ACHN (cell line): ENCODE measurements around the gene RBM17.

Source experiments
- DNase-seq: peaks from one replicate; pipeline ENCODE4 v3.0.0-alpha.2; 2015
- in situ Hi-C: cut with HindIII; loops from 2 replicates; pipeline ENCODE4 v1.10.0; 2017; ENCODE audit warnings: low sequenced_read_pairs, low pct_ligation_motif_present, low pct_unique_long_range_greater_than_20kb

The RBM17 gene

DNA sequence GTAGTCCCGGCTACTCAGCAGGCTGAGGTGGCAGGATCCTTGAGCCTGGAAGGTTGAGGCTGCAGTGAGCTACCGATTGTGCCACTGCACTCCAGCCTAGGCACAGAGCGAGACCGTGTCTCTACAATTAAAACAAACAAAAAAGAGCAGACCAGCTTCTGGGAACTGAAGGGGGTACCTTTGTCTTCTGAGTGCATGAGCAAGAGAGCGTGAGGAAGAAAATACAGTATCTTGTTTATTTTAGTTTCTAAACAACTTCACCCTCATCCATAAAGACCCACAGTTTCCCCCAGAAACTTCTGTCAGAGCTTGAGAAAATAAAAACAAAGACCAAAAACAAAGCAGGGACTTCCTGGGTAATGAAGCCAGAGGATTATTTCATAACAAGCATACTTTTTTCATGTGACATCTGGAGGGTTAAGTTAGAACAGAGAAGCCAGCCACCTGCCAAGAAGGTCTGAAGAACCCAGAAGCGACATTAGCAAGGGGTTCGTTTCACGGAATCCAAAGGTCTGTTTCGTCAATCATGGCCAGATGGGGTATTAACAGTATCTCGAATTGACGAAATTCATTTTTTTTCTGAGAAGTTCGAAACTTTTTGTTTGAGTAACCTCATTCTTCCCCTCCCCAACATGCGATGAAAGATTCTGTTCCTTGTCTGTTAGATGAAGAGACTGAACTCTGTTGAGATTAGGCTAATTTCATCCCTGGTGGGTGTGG, 16.5 kb upstream of the RBM17 start:
- in situ Hi-C loops, result no loop called here
- no peak for DNase-seq

DNA sequence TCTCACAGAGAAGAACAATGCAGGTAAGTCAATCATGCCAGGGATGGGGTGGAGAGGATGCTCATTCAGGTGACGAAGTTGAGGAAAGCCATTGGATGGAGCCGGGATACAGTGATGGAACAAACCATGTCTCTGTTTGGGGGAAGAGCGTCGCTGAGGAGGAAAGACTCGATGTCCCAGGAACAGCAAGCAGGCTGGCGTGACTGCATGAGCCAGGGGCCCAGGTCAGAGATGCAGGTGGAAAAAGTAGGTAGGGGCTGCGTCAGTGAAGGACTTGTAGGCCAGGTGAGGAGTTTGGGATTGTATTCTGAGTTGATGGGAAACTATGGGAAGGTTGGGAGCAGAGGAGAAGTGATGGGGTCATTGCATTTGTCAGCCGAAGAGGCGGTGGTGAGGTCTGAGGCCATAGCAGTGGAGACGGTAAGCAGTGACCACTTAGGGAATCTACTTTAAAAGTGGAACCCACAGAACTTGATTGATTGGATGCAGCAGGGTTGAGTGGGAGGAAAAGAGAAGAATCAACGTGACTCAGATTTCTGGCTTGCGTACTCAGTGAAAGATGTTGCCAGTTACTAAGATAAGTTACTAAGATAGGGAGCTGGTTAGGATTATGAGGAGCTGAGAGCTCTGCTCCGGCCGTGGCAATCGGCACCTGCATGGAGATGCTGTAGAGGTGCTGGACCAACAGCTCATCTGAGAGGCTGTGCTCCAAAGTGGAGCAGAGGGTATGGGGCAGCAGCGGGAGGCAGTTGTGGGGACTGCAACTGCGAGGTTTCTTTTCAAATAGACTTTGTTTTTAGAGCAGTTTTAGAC, 14.1 kb upstream of the RBM17 start:
- DNase-seq, result no peak
- in situ Hi-C loops, result no loop called here

DNA sequence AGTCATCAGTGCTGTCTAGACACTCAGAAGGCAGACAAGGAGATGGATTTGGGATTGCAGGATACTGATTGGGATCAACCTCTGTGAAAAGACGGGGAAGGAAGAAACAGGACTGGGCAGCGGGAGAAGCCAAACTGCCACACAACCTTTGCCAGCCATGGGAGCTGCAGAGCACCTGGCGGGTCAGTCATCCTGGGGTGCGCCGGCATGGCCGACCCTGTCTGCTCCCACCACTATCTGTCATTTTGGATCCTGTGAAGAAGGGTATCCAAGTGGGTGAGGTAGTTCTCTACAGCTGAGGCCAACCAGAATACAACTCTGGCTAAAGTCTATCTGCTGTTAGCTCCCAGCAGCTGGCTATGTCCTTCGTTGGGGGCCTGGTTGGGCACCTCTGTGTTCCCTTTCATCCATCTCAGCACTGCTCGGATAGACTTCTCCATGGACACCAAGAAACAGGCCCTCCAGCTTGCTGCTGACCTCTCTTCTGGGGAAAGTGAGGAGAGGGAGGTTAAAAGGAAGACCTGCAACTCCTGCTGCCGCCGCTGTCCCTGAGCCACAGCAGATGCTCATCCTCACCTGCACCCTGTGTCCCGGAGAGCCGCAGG, 11.7 kb upstream of the RBM17 start:
- in situ Hi-C loops, result no loop called here

DNA sequence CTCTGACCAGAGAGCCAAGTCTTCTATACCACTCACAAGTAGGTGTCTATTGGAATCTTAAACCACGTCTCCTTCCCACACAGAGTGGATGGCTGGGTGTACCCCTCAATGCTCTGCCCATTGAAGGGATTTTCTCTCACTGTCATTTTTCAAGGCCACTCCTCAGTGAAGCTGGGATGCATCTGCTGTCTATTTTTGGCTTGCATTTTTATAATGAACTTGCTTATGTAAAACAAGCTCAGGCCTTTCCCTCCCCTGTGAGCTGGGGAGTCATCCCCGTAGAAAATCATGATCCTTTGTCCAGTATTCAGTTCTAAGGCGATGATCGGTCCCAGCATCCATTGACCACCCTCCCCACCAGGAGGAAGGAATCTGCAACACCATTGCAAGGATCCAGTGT, 9.8 kb upstream of the RBM17 start:
- no peak for DNase-seq
- in situ Hi-C loops, result no loop called here

More for the DNA sequence above, 11.7 kb upstream of the RBM17 start:
- no peak for DNase-seq

DNA sequence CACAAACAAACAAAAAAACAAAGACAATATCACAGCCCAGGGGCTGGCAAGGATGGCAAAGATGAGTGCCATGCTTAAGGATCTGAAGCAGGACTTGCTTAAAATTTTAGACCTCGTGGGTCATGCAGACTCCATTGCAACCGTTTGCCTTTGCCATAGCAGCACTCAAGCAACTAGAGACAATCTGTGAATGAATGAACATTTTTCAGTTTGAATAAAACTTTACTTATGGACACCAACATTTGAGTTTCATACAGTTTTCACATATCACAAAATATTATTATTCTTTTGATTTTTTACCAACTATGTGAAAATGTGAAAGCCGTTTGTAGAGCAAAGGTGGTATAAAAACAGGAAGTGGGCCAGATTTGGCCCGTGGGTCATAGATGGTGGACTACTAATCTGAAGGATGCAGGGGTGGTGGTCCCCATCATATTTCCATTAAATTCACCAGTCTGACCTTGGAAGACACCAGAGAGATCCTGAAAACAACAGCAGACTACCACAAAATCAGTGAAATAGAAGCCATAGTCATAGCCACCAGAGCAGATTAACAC, 8.3 kb upstream of the RBM17 start:
- in situ Hi-C loops, result no loop called here
- DNase-seq, result no peak

DNA sequence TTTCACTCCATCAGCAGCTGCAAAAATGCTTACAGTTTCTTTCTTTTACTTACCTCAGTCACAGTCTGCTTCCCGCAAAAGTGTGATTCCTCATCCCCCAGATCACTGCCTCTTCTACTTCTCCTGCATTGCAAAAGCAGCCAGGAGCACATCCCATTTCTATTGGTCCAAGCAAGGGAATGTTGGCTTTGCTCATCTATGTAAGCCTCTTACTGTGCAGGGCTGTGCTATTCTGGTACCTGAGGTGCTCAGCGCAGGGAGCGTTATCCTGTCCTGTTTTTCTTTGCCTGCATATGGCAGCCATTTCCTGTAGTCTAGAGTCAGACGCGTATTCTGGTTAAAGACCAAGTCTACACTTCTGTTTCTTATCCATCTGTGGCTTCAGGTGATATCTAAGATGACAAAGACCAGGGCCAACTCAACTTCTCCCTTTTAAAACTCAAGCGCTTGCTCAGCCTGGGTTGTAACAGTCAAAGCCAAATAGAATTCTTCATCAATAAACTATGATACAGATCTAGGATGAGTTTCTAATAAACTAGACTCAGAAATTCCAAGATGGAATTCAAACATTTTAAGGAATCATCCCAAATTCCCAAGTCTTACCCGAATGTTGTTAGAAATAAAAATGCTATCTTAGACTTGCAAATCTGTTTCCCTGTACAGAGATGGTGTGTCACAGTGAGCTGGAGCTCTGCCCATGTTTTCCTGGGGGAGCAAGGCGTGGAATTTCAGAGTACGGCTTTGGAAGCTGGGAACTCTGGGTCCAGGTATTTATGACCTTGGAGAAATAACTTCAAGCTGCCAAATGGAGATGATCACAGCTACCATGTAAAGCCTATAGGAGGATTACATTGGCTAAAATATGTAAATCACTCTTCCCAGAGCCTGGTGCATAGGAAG, 6.1 kb upstream of the RBM17 start:
- in situ Hi-C loops, result no loop called here

DNA sequence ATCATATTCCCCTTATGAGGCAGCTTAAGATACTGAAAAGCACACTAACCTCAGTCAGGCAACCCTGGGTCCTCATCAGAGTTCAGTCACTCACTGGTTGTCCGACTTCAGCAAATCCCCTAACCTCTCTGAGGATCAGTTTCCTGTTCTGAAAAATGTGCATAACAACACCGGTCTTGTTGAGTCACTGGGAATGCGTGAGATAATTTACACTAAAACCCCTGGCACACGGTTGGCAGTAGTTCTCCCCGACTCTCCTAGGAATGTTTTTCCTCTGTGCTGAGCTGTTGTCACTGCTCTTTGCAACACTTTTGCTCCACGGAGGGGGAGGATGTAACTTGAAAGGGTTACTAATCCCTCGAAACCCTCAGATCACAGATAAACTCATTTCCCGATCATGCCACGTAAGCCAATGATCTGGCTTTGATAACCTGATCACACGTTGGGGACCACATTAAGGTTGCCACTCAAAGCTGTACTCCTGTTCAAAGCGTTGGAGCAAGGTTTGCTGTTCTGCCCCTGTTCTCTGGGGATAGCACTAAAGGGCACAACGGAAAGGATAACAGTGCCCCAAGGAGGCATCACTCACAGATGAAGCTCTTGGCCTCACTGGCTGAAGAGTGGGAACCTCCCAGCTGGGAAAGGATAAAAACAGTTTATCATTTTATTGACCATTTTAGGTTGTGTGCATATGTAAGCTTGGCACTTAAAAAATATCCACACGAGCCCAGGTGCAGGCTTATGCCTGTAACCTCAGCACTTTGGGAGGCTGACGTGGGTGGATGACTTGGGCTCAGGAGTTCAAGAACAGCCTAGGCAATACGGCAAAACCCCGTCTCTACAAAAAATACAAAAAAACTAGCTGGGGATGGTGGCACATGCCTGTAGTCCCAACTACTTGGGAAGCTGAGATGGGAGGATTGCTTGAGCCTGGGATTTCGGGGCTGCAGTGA, 5.0 kb upstream of the RBM17 start:
- in situ Hi-C loops, result no loop called here
- DNase-seq, result no peak

More for the DNA sequence above, 6.1 kb upstream of the RBM17 start:
- DNase-seq, result no peak

DNA sequence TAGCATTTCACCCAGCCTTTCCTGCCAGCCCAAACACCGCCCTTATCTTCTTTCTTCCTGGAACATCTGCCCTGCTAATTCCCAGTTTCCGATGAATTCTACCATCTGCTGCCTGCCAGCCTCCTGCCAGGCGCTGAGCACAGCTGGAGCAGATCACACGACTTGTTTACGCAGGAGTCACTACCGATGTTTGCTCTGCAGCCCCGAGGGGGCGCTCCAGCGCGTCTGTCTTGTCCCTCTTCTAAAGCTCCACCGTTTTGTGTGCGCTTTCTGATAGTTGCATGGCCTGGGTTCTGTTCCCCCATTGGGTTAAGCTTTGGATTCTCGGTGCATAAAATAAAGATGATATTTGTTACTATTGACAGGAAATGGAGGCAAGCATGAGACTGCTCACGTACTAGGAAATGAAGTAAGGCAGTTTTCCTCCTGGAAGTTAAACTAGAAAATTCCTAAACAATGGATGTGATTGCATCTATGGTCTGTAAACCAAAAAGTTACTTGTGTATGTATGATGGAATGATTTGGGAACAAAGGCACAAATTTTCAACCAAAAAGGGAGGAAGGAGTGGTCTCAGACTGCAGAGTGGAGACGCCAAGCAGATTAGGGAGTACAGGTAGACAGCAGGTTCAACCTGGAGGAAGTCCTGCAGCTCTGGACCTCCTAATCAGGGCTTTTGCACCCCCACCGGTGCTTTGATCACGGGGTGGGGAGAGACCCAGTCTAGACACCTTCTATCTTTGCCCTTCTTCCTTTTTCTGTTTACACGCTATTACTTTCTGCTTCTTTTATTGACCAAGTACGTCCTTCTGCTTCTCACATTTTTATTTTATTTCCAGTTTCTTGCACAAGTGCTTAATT, 2.2 kb upstream of the RBM17 start:
- peak; percentile 80 for DNase-seq
- in situ Hi-C loops, result no loop called here

DNA sequence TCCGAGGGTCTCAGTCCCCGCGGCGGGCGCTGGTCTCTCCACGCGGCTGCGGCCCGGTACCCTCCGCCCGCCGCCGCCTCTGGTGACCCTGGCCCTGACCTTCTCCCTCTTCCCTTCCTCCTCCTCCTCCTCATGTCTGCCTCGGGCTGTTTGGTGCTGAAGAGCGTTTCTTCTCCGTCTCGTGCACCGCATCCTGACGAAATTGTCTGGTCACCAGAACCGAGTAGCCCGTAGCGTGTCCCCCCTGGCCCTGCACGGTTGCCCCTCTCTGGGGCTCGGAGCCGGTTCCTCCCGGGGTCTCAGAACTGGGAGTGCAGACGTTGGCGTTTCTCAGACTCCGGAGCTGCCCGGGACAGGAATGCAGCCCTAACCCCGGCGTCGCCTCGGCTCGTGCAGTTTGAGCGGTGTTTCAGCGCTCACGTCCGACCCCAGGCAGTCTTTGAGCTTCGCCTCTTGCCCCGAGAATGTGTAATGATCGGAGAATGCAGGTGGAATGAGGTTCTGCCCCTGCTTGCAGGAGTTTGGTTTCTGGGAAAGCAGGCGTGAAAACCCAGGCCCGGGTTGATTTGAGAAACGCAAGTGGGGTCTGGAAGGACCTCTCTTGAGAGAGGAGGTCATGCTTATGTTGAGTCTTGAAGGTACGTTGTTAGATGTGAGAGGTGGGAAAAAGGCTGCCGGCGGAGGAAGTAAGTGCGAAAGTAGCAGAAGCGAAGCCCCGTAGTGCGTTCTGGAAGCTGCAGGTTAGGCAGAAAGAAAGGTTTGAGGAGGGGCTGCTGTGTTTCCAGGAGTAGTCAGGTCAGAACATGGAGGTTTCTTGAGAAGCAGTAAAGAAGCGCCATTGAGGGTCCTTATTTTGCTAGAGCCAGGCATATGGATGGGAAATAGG, 743 bp downstream of the RBM17 start:
- peak; percentile 58 for DNase-seq
- in situ Hi-C loops, result no loop called here

DNA sequence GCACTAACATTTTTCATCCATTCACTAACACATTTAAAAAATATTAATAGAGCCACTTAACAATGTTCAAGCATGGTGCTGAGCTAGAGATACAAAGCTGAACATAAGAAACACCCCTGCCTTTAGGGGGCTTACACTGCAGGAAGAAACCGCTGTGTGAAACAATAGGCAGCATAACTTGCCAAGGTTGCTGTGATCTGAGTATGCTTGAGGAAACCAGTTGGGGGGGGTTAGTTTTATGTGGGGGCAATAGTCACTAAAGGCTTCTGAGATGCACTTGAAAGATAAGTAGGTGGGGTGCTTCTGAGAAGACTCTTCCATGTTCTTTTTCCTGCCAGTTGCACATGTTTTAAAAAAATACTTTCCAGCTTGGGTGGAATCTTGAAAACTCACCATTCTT, 2.8 kb downstream of the RBM17 start:
- no peak for DNase-seq
- in situ Hi-C loops, result no loop called here

DNA sequence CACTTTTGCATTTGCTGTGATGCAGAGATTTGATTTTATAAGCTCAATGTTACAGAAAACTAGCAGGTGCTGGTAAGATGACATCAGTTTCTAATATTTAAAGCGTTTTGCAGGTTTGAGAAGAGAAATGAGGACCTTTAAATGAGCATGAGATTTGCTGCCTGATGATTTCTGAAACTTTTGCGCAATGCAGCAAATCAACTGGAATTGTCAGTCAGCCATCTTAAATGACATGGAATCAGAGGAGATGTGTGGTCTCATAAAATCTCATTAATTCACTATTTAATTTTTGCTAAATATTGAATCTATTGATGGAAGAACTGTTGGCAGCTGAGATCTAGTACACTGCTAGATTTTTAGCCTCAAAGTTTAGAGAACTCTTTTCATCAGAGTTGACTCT, 3.9 kb downstream of the RBM17 start:
- no peak for DNase-seq
- in situ Hi-C loops, result no loop called here

DNA sequence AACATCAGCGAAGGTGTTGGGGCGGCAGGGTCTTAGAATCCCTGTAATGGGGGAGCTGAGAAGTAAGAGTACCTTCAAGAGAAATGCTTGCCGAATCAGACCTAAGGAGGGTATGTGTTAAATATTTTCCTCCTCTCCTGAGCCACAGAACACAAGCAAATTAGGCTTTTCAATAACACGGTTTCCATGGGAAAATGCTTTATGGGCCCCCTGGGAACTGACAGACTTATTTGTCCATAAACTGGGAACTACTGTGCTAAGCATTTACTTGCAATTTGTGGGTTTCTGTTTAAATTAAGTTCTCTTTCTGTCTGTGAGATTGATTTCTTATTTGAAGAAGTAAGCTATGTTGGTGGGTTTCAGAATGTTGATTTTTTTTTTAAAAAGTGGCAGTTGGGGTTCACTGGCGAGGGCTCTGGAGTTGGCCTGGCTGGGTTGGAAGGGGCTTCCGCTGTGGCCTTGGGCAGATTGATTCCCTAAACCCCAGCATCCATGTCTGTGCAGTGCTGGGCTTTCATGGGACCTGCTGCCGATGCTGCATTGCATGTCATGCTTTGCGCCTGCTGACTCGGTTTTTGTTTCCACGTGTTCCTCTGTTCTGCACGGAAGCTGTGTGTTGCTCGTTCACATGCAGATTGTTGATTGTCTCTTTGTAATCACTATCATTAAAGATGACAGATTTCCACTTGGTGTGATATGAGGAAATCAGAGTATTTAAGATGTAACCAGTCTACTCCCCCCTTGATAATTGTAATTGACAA, 7.2 kb downstream of the RBM17 start:
- in situ Hi-C loops, result no loop called here
- no peak for DNase-seq

DNA sequence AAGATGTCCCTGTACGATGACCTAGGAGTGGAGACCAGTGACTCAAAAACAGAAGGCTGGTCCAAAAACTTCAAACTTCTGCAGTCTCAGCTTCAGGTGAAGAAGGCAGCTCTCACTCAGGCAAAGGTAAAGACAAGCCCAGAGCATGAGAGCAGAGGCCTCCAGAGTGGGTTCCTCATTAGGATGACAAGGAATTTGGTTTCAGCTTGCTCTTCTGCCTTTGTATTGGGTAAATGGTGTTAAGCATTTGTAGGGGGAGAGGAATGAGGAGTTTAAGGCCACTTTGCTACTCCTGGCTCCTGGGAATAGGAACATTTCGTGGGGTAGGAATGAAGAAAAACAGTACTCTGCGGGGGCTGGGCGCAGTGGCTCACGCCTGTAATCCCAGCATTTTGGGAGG, 8.2 kb downstream of the RBM17 start:
- DNase-seq, result no peak
- in situ Hi-C loops, result no loop called here

DNA sequence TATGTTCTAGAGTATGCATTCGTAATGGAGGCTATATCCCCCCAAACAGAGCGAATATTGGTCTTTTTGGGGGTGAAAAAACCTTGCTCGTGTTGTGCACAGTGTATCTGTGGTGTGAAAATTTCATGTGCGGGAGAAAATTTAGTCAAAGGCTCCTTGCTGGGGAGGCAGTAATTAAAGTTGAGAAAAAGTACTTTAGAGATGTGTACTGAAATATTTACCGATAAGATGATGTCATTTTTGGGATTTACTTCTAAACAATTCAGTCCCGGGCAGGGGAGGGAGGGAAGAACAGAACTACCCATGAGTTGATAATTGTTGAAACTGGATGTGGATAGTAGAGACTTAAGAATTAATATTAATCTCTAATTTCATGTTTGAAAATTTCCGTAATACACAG, 9.3 kb downstream of the RBM17 start:
- in situ Hi-C loops, result no loop called here
- DNase-seq, result no peak

DNA sequence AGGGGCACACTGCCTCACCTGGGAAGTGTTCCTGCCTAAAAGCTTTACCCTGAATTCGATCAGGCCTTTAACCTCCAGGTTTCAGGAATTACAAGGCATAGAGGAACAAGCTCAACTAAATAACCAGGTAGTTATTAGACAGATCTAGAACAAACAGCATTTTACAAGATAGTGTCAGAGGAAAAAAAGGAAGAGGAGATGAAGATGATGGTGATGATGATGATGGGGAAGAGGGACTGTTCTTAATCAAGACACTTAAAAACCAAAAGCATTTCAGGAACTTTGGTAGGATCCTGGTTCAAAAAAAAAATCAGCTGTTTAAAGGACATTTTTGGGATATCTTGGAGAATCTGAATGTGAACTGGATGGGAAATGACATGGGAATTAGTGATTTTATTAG, 11.5 kb downstream of the RBM17 start:
- DNase-seq, result no peak
- in situ Hi-C loops, result no loop called here
